Adrenal gland (tissue), 5 donors: ENCODE results near the gene DPPA4.

Experiments
- POLR2A ChIP-seq, 2 donors: fragments of 450-650 bp; IDR thresholded peaks; one replicate each; pipeline ENCODE4 v1.6.1; 2017; ENCODE audit warnings: antibody characterized with exemption in 2 of 2, mild to moderate bottlenecking in 2 of 2, moderate library complexity in 1 of 2
- TF ChIP-seq, protein P1 (sequence below), 6 experiments: fragments of 450-650 bp in 4 of 6; fragments of 200-600 bp in 2 of 6; sonication (generic) in 1 of 6; IDR thresholded peaks; 1 replicate in 5 of 6; 2 replicates in 1 of 6; pipeline versions ENCODE4 v1.5.1 to v1.8.0; 2016 to 2021; ENCODE audit warnings: antibody characterized with exemption in 6 of 6, mild to moderate bottlenecking in 2 of 6, moderate library complexity in 1 of 6
- donor health status: DM: no; HTN: no; CAD: no.

- no peak for TF ChIP-seq POLR2A (IDR thresholded peaks at IDR 0.05)
- TF ChIP-seq, protein P1, sequence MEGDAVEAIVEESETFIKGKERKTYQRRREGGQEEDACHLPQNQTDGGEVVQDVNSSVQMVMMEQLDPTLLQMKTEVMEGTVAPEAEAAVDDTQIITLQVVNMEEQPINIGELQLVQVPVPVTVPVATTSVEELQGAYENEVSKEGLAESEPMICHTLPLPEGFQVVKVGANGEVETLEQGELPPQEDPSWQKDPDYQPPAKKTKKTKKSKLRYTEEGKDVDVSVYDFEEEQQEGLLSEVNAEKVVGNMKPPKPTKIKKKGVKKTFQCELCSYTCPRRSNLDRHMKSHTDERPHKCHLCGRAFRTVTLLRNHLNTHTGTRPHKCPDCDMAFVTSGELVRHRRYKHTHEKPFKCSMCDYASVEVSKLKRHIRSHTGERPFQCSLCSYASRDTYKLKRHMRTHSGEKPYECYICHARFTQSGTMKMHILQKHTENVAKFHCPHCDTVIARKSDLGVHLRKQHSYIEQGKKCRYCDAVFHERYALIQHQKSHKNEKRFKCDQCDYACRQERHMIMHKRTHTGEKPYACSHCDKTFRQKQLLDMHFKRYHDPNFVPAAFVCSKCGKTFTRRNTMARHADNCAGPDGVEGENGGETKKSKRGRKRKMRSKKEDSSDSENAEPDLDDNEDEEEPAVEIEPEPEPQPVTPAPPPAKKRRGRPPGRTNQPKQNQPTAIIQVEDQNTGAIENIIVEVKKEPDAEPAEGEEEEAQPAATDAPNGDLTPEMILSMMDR (IDR thresholded peaks at IDR 0.05), result no peak
These were observed 19.3 kb upstream of the DPPA4 start for GRCh38 chr3:109356442-109357155.
